OCI-LY1 (cell line): Measurements from ENCODE around the gene PRPF4.

Source experiments
- H2AFZ ChIP-seq: fragments of 200-600 bp; sonication (generic), shearing (Covaris generic); 2 replicates; pipeline ENCODE4 v1.6.0; 2014; ENCODE audit warnings: antibody characterized with exemption, mild to moderate bottlenecking, low read length
- H3F3A ChIP-seq: fragments of 200-600 bp; sonication (generic), shearing (Covaris generic); 2 replicates; pipeline ENCODE4 v1.6.0; 2014; ENCODE audit warnings: mild to moderate bottlenecking, antibody characterized with exemption, low read length, moderate library complexity; ENCODE audit not compliant: insufficient read depth
- H3K27ac ChIP-seq: fragments of 200-600 bp; sonication (generic); 2 replicates; pipeline ENCODE4 v1.5.1; 2014; ENCODE audit warnings: low read length, mixed run types, mild to moderate bottlenecking, low read depth; ENCODE audit not compliant: poor library complexity, severe bottlenecking
- H3K27me3 ChIP-seq: fragments of 200-600 bp; sonication (generic); 2 replicates; pipeline ENCODE4 v1.6.0; 2014; ENCODE audit warnings: antibody characterized with exemption, mild to moderate bottlenecking, low read length, moderate library complexity; ENCODE audit not compliant: insufficient read depth
- H3K36me3 ChIP-seq: fragments of 200-600 bp; sonication (generic); 2 replicates; pipeline ENCODE4 v1.6.1; 2014; ENCODE audit warnings: mild to moderate bottlenecking, antibody characterized with exemption, low read length, moderate library complexity, mixed read lengths; ENCODE audit not compliant: insufficient read depth
- H3K4me1 ChIP-seq: fragments of 200-600 bp; sonication (generic); 2 replicates; pipeline ENCODE4 v1.5.1; 2014; ENCODE audit warnings: mild to moderate bottlenecking, low read length, moderate library complexity; ENCODE audit not compliant: insufficient read depth, severe bottlenecking
- H3K4me2 ChIP-seq: fragments of 200-600 bp; sonication (generic), shearing (Covaris generic); 2 replicates; pipeline ENCODE4 v1.6.1; 2014; ENCODE audit warnings: low read length
- H3K4me3 ChIP-seq: fragments of 200-600 bp; sonication (generic); 2 replicates; pipeline ENCODE4 v1.5.1; 2014; ENCODE audit warnings: low read length, low read depth, mild to moderate bottlenecking, mixed read lengths; ENCODE audit not compliant: poor library complexity, severe bottlenecking
- H3K79me2 ChIP-seq: fragments of 200-600 bp; shearing (Covaris generic); 2 replicates; pipeline ENCODE4 v1.6.1; 2016; ENCODE audit warnings: mixed run types, low read length, mixed read lengths; ENCODE audit not compliant: insufficient read depth
- H3K9ac ChIP-seq: fragments of 200-600 bp; sonication (generic), shearing (Covaris generic); 2 replicates; pipeline ENCODE4 v1.6.1; 2014; ENCODE audit warnings: mild to moderate bottlenecking, low read length, mixed read lengths
- H3K9me2 ChIP-seq: fragments of 200-600 bp; sonication (generic), shearing (Covaris generic); 2 replicates; pipeline ENCODE4 v1.6.1; 2014; ENCODE audit warnings: low read depth, mild to moderate bottlenecking, low read length, mixed read lengths
- H3K9me3 ChIP-seq: fragments of 200-600 bp; shearing (Covaris generic); 2 replicates; pipeline ENCODE4 v1.6.1; 2014; ENCODE audit warnings: low read length, mixed read lengths
- H4K20me1 ChIP-seq: fragments of 200-600 bp; sonication (generic), shearing (Covaris generic); 2 replicates; pipeline ENCODE4 v1.6.0; 2016; ENCODE audit warnings: mild to moderate bottlenecking, low read length; ENCODE audit not compliant: insufficient read depth
- EZH2 ChIP-seq: fragments of 200-600 bp; sonication (generic), shearing (Covaris generic); IDR thresholded peaks from 2 replicates; pipeline ENCODE4 v1.8.0; 2017; ENCODE audit warnings: borderline replicate concordance, mixed run types, mild to moderate bottlenecking, antibody characterized with exemption, low read length, moderate library complexity, mixed read lengths
- TF ChIP-seq, protein P1 (sequence below): fragments of 200-600 bp; sonication (generic), shearing (Covaris generic); IDR thresholded peaks from 2 replicates; pipeline ENCODE4 v1.5.1; 2017; ENCODE audit warnings: mild to moderate bottlenecking, antibody characterized with exemption, low read length, moderate library complexity, mixed read lengths

Gene PRPF4

DNA sequence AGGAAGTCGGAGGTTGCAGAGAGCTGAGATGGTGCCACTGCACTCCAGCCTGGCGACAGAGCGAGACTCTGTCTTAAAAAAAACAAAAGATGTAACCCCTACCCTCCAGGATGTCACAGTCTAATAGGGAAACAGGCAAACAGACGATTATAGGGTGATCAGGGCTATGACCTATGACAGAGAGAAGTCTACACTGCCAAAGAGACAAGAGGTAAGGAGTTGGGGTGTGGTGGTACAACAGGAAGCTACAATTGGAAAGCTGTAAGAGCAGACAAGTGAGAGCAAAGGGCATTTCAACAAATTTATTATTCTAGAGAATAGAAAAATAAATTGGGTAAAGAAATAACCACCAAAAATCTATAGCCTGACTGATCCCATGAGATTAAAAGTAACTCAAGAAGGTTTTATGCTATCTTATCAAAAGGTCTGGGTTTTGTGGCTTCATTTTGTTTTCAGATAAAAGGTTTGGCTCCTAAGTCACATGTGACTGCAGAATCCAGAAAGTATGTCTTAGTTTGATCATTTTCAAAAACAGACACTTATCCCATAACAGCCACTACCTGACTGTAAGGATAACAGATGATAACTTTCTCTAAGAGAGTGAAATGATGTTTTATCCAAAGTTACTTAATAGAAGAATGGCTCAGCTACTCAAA, 7.4 kb upstream of the PRPF4 start:
- H3K4me3 ChIP-seq, result no peak overlapping the region
- no peaks in the 10 kb centered on the region for H3K9me2 ChIP-seq
- no peak for TF ChIP-seq EZH2
- TF ChIP-seq, protein P1, sequence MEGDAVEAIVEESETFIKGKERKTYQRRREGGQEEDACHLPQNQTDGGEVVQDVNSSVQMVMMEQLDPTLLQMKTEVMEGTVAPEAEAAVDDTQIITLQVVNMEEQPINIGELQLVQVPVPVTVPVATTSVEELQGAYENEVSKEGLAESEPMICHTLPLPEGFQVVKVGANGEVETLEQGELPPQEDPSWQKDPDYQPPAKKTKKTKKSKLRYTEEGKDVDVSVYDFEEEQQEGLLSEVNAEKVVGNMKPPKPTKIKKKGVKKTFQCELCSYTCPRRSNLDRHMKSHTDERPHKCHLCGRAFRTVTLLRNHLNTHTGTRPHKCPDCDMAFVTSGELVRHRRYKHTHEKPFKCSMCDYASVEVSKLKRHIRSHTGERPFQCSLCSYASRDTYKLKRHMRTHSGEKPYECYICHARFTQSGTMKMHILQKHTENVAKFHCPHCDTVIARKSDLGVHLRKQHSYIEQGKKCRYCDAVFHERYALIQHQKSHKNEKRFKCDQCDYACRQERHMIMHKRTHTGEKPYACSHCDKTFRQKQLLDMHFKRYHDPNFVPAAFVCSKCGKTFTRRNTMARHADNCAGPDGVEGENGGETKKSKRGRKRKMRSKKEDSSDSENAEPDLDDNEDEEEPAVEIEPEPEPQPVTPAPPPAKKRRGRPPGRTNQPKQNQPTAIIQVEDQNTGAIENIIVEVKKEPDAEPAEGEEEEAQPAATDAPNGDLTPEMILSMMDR, result no peak
- no peak overlapping the region for H2AFZ ChIP-seq
- H3K27me3 ChIP-seq, result no peaks in the 10 kb centered on the region
- no peak overlapping the region for H3K4me2 ChIP-seq
- H3K9me3 ChIP-seq, result no peaks in the 10 kb centered on the region
- no peak overlapping the region for H3K27ac ChIP-seq
- H3F3A ChIP-seq, result no peaks in the 10 kb centered on the region
- no peaks in the 10 kb centered on the region for H3K79me2 ChIP-seq
- no peaks in the 10 kb centered on the region for H4K20me1 ChIP-seq
- peaks cover 53% of the 10 kb centered on the region for H3K36me3 ChIP-seq
- H3K9ac ChIP-seq, result no peak overlapping the region
- no peaks in the 10 kb centered on the region for H3K4me1 ChIP-seq

DNA sequence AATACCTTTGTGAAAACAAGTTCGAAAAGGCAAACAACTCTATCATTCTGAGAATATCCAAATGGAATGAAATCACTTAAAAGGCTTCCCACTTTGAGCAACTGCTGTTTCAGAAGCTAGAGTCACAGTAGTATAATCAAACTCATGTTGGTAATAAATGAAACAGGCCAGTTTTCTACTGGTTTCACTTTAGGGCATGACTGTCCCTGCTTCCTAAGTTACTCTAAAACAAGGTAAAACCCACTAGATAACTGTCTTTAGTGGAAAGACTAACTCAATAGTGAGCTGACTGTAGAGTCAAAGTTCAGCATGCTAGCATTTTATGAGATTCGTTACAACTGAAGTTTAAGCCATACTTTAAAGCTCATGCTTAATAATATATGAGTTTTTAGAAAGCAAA, 6.1 kb upstream of the PRPF4 start:
- H3K9me3 ChIP-seq, result no peaks in the 10 kb centered on the region
- H3K36me3 ChIP-seq, result peaks cover 58% of the 10 kb centered on the region
- no peaks in the 10 kb centered on the region for H3K27me3 ChIP-seq

DNA sequence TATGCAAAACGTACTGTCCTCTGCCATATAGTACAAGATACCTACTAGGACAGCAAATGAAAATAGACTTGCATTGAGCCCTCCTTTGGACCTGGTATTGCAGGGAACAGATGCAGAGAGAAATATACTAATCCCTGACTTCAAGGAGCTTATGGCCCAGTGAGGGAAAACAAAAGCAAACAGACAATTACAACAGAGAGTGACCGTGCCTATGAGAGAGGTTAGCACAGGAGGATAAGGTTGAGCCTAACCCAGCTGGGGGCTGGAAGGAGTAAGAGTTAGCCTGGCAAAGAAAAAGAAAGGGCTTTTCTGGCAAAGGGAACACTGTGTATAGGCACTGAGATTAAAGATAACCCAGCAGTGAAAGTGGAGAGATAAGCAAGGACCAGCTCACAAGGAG, 5.6 kb upstream of the PRPF4 start:
- Histone ChIP-seq H3K4me3 (no peak overlapping the region), H3K79me2 (no peaks in the 10 kb centered on the region), H3K9me3 (no peaks in the 10 kb centered on the region), H3K9me2 (no peaks in the 10 kb centered on the region), H3K27me3 (no peaks in the 10 kb centered on the region), H3K4me1 (peaks cover 6% of the 10 kb centered on the region), H3F3A (no peaks in the 10 kb centered on the region), H2AFZ (no peak overlapping the region), H3K9ac (no peak overlapping the region), H4K20me1 (no peaks in the 10 kb centered on the region), H3K4me2 (no peak overlapping the region), H3K36me3 (peaks cover 58% of the 10 kb centered on the region), H3K27ac (no peak overlapping the region)
- no peak for TF ChIP-seq EZH2
- TF ChIP-seq, protein P1, result no peak

More for the DNA sequence above, 6.1 kb upstream of the PRPF4 start:
- Histone ChIP-seq H3K27ac (no peak overlapping the region), H3K4me1 (peaks cover 5% of the 10 kb centered on the region), H2AFZ (no peak overlapping the region), H3K79me2 (no peaks in the 10 kb centered on the region), H4K20me1 (no peaks in the 10 kb centered on the region), H3K9me2 (no peaks in the 10 kb centered on the region), H3K4me2 (no peak overlapping the region), H3K9ac (no peak overlapping the region), H3F3A (no peaks in the 10 kb centered on the region), H3K4me3 (no peak overlapping the region)
- TF ChIP-seq, protein P1, result no peak
